Naive thymus-derived CD8-positive, alpha-beta T cell (primary cell): Measurements from ENCODE around the gene ARG2. TPM values are rescaled to one million over a fixed set of nuclear protein-coding genes. Genes with fewer than 3 reads are reported as not detected.

ENCODE experiments used
- ATAC-seq, 2 donors: fragments of 150-1000 bp; cut with Tn5 transposase in 1 of 2; sonication (Bioruptor Pico), chemical (Tn5 transposase) in 1 of 2; 1 replicate in 1 of 2; 2 replicates in 1 of 2; pipeline ENCODE4 v1.10.0; 2021; ENCODE audit warnings: mild to moderate bottlenecking in 2 of 2, moderate library complexity in 2 of 2
- POLR2A ChIA-PET: fragments of 350-600 bp; sonication (Branson Sonifier 250); formaldehyde crosslinking; loops from one replicate; lab custom pipeline; 2021; ENCODE audit warnings: antibody characterized with exemption; lab: Charles Lee
- DNase-seq, 10 donors: peaks; one replicate each; pipeline versions ENCODE4 v3.0.0 to v3.0.0-alpha.2; 2020 to 2022
- H3K27ac Mint-ChIP-seq, 10 donors: one replicate each; pipeline ENCODE4 v1.8.0; 2020 to 2022; ENCODE audit warnings: mild to moderate bottlenecking in 10 of 10, mixed read lengths in 10 of 10, moderate library complexity in 4 of 10, inconsistent platforms in 1 of 10
- H3K27me3 Mint-ChIP-seq, 5 donors: one replicate each; pipeline ENCODE4 v1.8.0; 2021 to 2022; ENCODE audit warnings: mixed read lengths in 5 of 5
- H3K36me3 Mint-ChIP-seq, 3 donors: one replicate each; pipeline ENCODE4 v1.8.0; 2020 to 2022; ENCODE audit warnings: mixed read lengths in 3 of 3, mild to moderate bottlenecking in 2 of 3, inconsistent platforms in 1 of 3
- H3K4me1 Mint-ChIP-seq, 4 donors: one replicate each; pipeline ENCODE4 v1.8.0; 2021 to 2022; ENCODE audit warnings: mixed read lengths in 4 of 4
- H3K4me3 Mint-ChIP-seq, 10 donors: one replicate each; pipeline ENCODE4 v1.8.0; 2020 to 2022; ENCODE audit warnings: mild to moderate bottlenecking in 10 of 10, mixed read lengths in 10 of 10, moderate library complexity in 6 of 10, inconsistent platforms in 1 of 10
- H3K9me3 Mint-ChIP-seq, 9 donors: one replicate each; pipeline ENCODE4 v1.8.0; 2020 to 2022; ENCODE audit warnings: mixed read lengths in 9 of 9, mild to moderate bottlenecking in 3 of 9, inconsistent platforms in 1 of 9, moderate library complexity in 1 of 9
- polyA plus RNA-seq, 3 donors: library from polyadenylated mRNA; unstranded; fragments of 300-500 nt; fragmentation: Illumina TruSeq; gene quantifications; one replicate each; pipeline ENCODE4 v1.2.3, GENCODE V29; 2021
- total RNA-seq, 8 experiments: library from RNA in 2 of 8; stranded (reverse) in 2 of 8; gene quantifications; one replicate each; pipeline ENCODE4 v1.2.3 and lab custom pipeline; 2021 to 2026

The ARG2 gene
- total and polyA plus RNA-seq, 5 experiments from 2014 or later = 0.32 to 1.1 (median 0.83) TPM; not detected in 1

- Mint-ChIP-seq H3K27me3 (no peaks in the 10 kb centered on the region), H3K4me3 (no peak overlapping the region), H3K27ac (peak overlapping the region in 2 of 10 donors; percentile 28 to 63), H3K9me3 (no peaks in the 10 kb centered on the region), H3K36me3 (peaks cover 0 to 44% (median 3%) of the 10 kb centered on the region in 3 donors), H3K4me1 (peaks cover 0 to 3% (median 0%) of the 10 kb centered on the region in 4 donors)
- DNase-seq (no peak), ATAC-seq (no peak)
- POLR2A ChIA-PET = no interaction called here
Measured at GRCh38 chr14:67645414-67645813, 25.7 kb downstream of the ARG2 start.

DNA sequence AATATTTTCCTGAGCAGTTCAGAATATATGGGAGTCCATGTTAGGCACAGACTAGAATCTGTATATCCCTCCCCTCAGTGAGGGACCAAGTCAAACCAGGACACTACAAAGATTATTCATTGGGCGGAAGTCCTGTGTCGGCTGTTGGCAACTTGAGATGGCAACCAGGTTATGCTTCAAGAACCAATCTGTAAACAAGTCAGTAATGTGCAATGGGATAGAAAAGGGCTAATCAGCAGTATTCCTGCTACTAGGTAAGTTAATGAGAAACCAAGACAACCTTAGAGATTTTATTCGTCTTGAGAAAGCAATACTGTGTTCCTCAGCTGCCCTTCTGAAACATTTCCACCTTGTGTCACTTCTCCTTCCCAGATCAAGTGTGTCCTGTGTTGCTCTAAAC, 26.4 kb downstream of the ARG2 start:
- Mint-ChIP-seq H3K36me3 (peaks cover 0 to 51% (median 10%) of the 10 kb centered on the region in 3 donors), H3K27ac (peak overlapping the region in 1 of 10 donors; percentile 32), H3K4me3 (no peak overlapping the region), H3K9me3 (no peaks in the 10 kb centered on the region), H3K27me3 (no peaks in the 10 kb centered on the region), H3K4me1 (peaks cover 0 to 3% (median 0%) of the 10 kb centered on the region in 4 donors)
- POLR2A ChIA-PET = no interaction called here
- DNase-seq = no peak
- no peak for ATAC-seq

DNA sequence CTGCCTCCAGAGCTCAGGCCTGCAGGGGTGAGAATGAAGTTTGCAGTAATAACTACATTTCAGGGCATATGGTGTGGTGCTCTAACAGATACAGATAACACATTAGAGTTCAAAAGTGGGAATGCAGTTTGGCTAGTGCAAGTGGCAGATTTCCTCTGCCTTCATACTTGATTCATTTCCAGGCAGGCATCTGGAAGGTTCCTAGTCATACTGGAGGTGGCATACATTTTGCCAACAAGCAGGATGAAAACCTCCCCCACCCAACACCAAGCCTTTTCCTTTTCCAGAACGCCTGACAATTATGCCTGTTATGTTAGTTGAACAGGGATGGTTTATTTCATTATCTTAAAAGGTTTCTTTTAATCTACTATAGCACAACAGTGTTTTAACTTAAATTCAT, 30.4 kb downstream of the ARG2 start:
- Mint-ChIP-seq H3K36me3 (peaks cover 0 to 88% (median 25%) of the 10 kb centered on the region in 3 donors), H3K27me3 (no peaks in the 10 kb centered on the region), H3K9me3 (no peaks in the 10 kb centered on the region), H3K4me1 (no peaks in the 10 kb centered on the region), H3K27ac (peak overlapping the region in 3 of 10 donors; percentile 21 to 47 (median 27)), H3K4me3 (no peak overlapping the region)
- ATAC-seq (no peak), DNase-seq (no peak)
- POLR2A ChIA-PET = no interaction called here

GRCh38 chr14:67650694-67651093, 31.0 kb downstream of the ARG2 start:
- peaks cover 0 to 88% (median 29%) of the 10 kb centered on the region in 3 donors for H3K36me3 Mint-ChIP-seq
- H3K4me3 Mint-ChIP-seq = no peak overlapping the region

GRCh38 chr14:67652189-67652588, 32.5 kb downstream of the ARG2 start:
- no peak overlapping the region for H3K4me3 Mint-ChIP-seq
- peaks cover 0 to 87% (median 35%) of the 10 kb centered on the region in 3 donors for H3K36me3 Mint-ChIP-seq
- no peak for ATAC-seq
- DNase-seq = no peak
- no peaks in the 10 kb centered on the region for H3K9me3 Mint-ChIP-seq
- H3K27ac Mint-ChIP-seq = peak overlapping the region in 1 of 10 donors; percentile 11
- POLR2A ChIA-PET = no interaction called here
- H3K4me1 Mint-ChIP-seq = no peaks in the 10 kb centered on the region
- H3K27me3 Mint-ChIP-seq = no peaks in the 10 kb centered on the region

More at GRCh38 chr14:67650694-67651093, 31.0 kb downstream of the ARG2 start:
- Mint-ChIP-seq H3K27ac (peak overlapping the region in 3 of 10 donors; percentile 19 to 58 (median 41)), H3K27me3 (no peaks in the 10 kb centered on the region), H3K9me3 (no peaks in the 10 kb centered on the region), H3K4me1 (no peaks in the 10 kb centered on the region)
- ATAC-seq = no peak
- POLR2A ChIA-PET = no interaction called here
- no peak for DNase-seq

DNA sequence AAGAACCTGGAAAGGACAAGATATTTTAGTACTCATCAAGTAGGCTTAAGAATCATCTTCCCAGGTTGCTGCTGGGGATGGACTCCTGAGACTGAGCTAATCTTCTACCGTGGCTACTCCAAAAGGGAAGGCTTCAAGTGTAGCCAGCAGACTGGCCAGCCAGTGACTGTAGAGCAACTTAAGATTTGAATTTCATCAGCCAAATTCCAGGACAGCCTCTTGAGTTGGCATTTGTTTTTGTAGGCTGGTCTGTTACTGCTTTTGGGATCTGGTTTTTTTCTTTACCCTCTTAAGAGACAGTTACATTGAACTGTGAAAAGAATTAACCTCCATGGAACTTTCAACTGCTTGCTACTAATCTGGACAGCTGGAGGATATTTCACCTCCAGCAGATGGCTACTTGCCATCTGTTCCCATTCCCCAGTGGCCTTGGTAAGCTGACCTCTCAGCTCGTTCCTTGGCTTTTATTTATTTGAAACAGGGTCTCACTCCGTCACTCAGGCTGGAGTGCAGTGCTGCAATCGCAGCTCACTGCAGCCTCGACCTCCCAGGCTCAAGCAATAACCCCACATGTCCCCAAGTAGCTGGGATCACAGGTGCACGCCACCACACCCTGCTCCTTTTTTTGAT, 34.0 kb downstream of the ARG2 start:
- POLR2A ChIA-PET = no interaction called here
- no peak for ATAC-seq
- no peak overlapping the region for H3K27ac Mint-ChIP-seq

DNA sequence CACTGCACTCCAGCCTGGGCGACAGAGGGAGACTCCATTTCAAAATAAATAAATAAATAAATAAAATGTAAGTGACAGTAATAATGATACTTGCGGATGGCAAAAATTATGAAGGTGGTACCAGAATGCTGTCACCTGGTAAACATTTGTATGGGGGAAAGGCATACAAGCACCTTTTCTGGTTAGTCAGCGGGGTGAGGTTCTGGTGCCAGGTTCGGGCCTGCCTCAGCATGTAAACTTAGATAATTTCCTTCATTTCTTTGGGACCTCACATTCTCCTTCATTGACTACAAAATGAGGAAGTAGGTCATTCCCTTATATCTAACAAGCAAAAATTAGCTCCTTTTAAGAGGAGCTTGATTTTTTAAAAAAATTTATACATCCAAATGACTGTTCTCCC, 43.9 kb downstream of the ARG2 start:
- no peak overlapping the region for H3K4me3 Mint-ChIP-seq
- no peaks in the 10 kb centered on the region for H3K27me3 Mint-ChIP-seq
- peaks cover 18 to 49% (median 39%) of the 10 kb centered on the region in 4 donors for H3K4me1 Mint-ChIP-seq
- no peak for DNase-seq
- H3K36me3 Mint-ChIP-seq = peaks cover under 1 to 41% (median 1%) of the 10 kb centered on the region in 3 donors
- no peak for ATAC-seq
- no peak overlapping the region for H3K27ac Mint-ChIP-seq
- no peaks in the 10 kb centered on the region for H3K9me3 Mint-ChIP-seq
- POLR2A ChIA-PET = no interaction called here

More for the DNA sequence above, 34.0 kb downstream of the ARG2 start:
- Mint-ChIP-seq H3K36me3 (peaks cover 3 to 93% (median 37%) of the 10 kb centered on the region in 3 donors), H3K9me3 (no peaks in the 10 kb centered on the region), H3K4me3 (no peak overlapping the region), H3K4me1 (no peaks in the 10 kb centered on the region), H3K27me3 (no peaks in the 10 kb centered on the region)
- no peak for DNase-seq

DNA sequence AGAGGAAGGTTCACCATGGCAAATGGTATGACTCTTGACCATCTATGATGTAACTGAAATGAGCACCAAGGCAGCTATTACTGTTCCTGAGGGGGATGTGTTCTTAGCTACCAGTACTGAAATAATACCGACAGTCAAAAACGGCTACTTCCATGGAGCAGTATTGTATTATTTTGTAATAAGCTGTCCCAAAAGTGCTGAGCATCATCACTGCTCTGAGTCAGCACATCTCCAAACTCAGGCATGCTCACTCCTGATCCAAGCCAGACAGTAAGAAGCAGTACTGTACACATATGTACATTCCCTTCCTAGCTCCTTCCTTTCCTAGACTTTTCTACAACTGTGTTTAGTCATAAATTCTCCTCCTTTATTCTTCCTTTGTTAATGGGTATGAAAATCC, 46.1 kb downstream of the ARG2 start:
- POLR2A ChIA-PET = interaction anchor here (1.5 kb wide), 1 partner anchor 47 kb away, joined by 5 read pairs; no protein-coding TSS in a partner anchor
- no peak for DNase-seq
- no peak for ATAC-seq
- H3K9me3 Mint-ChIP-seq = no peaks in the 10 kb centered on the region
- no peak overlapping the region for H3K4me3 Mint-ChIP-seq
- peaks cover 27 to 69% (median 59%) of the 10 kb centered on the region in 4 donors for H3K4me1 Mint-ChIP-seq
- H3K27me3 Mint-ChIP-seq = no peaks in the 10 kb centered on the region
- peaks cover 0 to 25% (median 0%) of the 10 kb centered on the region in 3 donors for H3K36me3 Mint-ChIP-seq
- peak overlapping the region in 5 of 10 donors; percentile 0 to 75 (median 55) for H3K27ac Mint-ChIP-seq

DNA sequence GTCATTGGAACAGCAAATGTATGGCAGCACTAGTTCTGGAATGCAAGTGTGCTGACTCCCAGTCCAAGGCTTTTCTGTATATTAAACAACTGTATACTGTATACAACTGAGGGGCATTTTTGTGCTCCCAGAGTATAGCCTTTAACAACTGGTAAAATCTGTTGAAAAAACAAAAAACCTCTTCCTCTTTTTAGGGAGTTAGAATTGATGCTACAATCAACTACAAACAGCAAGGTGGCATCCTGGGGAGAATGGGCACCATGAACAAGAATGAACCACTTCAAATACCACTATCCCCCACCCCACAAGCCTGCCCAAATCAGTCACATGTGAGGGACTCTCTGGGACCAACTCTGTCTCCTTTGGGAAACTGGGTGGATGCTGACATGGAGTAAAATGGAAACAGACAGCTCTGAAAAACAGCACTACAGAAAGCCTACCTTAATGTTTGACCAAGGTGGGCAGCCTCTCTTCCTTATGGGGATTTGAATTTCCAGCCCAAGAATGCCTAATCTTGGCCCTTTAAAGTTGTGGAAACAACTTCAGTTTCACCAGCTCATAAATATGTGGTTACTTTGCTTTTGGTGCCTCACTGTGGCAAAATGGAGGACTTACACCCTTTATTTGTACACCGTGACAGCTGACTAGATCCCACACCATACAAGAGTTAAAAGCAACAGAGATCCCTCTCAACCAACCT, 47.2 kb downstream of the ARG2 start:
- DNase-seq (peak in 7 of 10 donors; percentile 10 to 57 (median 35)), ATAC-seq (peak; percentile 85)
- Mint-ChIP-seq H3K27me3 (no peaks in the 10 kb centered on the region), H3K36me3 (peaks cover 0 to 20% (median 0%) of the 10 kb centered on the region in 3 donors), H3K4me3 (peak overlapping the region in 2 of 10 donors; percentile 3 to 59), H3K4me1 (peaks cover 27 to 80% (median 63%) of the 10 kb centered on the region in 4 donors), H3K9me3 (no peaks in the 10 kb centered on the region), H3K27ac (peak overlapping the region; percentile 0 to 92 (median 58))
- POLR2A ChIA-PET = interaction anchor here (1.5 kb wide), 1 partner anchor 48 kb away, joined by 5 read pairs; no protein-coding TSS in a partner anchor

GRCh38 chr14:67668559-67668958, 48.8 kb downstream of the ARG2 start:
- peaks cover 0 to 9% (median 0%) of the 10 kb centered on the region in 3 donors for H3K36me3 Mint-ChIP-seq
- ATAC-seq = peak in 1 of 2 donors; percentile 30

DNA sequence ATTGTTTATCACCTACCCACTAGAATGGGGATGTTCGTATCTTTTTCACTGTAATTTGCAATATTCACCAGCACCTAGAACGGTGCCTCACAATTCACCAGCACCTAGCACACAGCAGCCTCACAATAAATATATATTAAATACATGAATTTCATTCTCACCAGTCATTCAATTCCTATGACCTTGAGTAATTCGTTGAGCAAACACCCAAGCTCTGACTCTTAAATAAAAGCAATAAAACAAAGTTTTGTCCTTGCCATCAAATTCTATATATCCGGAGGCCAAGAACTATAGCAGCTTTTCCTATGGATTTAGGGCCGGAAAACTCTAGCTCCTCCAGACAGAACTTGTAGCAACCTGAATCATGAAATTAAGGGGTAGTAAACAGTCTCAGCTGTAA, 53.7 kb downstream of the ARG2 start:
- no peaks in the 10 kb centered on the region for H3K27me3 Mint-ChIP-seq
- ATAC-seq (no peak), DNase-seq (no peak)
- peak overlapping the region; percentile 87 to 96 (median 91) for H3K4me3 Mint-ChIP-seq
- peaks cover 23 to 62% (median 52%) of the 10 kb centered on the region in 4 donors for H3K4me1 Mint-ChIP-seq
- peak overlapping the region; percentile 70 to 94 (median 91) for H3K27ac Mint-ChIP-seq
- H3K9me3 Mint-ChIP-seq = no peaks in the 10 kb centered on the region
- H3K36me3 Mint-ChIP-seq = peaks cover 0 to 16% (median 0%) of the 10 kb centered on the region in 3 donors
- POLR2A ChIA-PET = interaction anchor here (1.0 to 4.0 kb wide), 6 partner anchors 22 to 143 kb away, joined by 3 to 15 read pairs (median 5); partner anchors contain the start of genes ARG2, PIGH, RDH11 and ZFYVE26

More at GRCh38 chr14:67668559-67668958, 48.8 kb downstream of the ARG2 start:
- POLR2A ChIA-PET = no interaction called here
- Mint-ChIP-seq H3K27me3 (no peaks in the 10 kb centered on the region), H3K4me3 (peak overlapping the region in 2 of 10 donors; percentile 10 to 30), H3K9me3 (no peaks in the 10 kb centered on the region), H3K4me1 (peaks cover 30 to 85% (median 73%) of the 10 kb centered on the region in 4 donors), H3K27ac (peak overlapping the region in 3 of 10 donors; percentile 14 to 75 (median 33))
- no peak for DNase-seq

- ATAC-seq (peak; percentile 42 to 54), DNase-seq (peak in 5 of 10 donors; percentile 34 to 66 (median 49))
- POLR2A ChIA-PET = interaction anchor here (1.0 to 4.0 kb wide), 6 partner anchors 21 to 142 kb away, joined by 3 to 15 read pairs (median 5); partner anchors contain the start of genes ARG2, PIGH, RDH11 and ZFYVE26
- Mint-ChIP-seq H3K27ac (peak overlapping the region; percentile 70 to 94 (median 91)), H3K4me1 (peaks cover 20 to 55% (median 46%) of the 10 kb centered on the region in 4 donors), H3K9me3 (no peaks in the 10 kb centered on the region), H3K27me3 (no peaks in the 10 kb centered on the region), H3K36me3 (peaks cover 0 to 19% (median 0%) of the 10 kb centered on the region in 3 donors), H3K4me3 (peak overlapping the region; percentile 87 to 96 (median 91))
Measured at GRCh38 chr14:67674139-67674479, 54.4 kb downstream of the ARG2 start.
